GM19099 (cell line): Measurements from ENCODE around the gene CCL15.

Source experiments
- POLR2A ChIP-seq: IDR thresholded peaks from 3 replicates; pipeline ENCODE4 v1.6.1; 2011; ENCODE audit warnings: low read depth; ENCODE audit not compliant: insufficient read length; ENCODE audit errors: extremely low read depth

The CCL15 gene

DNA sequence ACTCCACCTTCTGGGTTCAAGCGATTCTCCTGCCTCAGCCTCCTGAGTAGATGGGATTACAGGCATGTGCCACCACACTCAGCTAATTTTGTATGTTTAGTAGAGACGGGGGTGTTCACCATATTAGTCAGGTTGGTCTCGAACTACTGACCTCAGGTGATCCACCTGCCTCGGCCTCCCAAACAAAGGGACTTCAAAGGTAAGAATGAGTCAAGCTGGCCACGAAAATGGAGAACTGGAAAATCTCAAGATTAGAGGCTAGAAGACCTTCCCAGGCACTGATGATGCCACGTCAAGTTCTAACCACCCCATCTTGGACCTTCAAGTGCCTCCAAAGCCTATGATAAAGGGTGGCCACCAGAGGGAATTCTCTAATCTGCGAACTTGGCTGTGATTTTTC lies 1.3 kb upstream of the CCL15 start:
- TF ChIP-seq POLR2A: no peak

DNA sequence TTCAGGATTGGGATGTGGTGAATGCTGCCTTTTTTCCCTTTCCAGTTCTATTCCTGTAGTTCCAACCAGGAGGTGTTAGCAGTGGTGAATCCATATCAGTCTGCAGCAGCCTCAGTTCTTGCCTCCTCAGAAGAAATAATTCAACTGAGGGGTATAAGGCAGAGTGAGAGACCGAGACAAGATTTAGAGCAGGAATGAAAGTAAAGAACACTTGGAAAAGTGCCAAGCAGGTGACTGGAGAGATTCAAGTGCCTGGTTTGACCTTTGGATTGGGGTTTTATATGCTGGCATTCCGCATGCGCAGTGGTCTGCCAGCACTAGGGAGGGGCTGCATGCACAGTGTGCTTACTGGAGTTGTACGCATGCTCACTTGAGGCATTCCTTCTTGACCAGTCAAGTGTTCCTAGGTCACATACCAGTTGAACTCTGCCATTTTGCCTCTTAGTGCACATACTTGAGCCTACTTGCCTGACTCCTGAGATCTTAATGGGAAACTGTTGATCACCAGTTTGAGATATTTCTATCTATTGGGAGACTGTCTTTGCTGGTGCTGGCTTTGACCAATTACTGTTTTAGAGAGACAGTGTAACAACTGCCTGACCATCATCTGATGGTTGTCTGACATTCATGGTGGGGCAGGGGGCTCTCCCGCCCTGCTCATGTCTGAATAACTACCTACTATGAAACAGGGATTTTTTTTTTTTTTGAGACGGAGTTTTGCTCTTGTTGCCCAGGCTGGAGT lies 680 bp upstream of the CCL15 start:
- no peak for TF ChIP-seq POLR2A

DNA sequence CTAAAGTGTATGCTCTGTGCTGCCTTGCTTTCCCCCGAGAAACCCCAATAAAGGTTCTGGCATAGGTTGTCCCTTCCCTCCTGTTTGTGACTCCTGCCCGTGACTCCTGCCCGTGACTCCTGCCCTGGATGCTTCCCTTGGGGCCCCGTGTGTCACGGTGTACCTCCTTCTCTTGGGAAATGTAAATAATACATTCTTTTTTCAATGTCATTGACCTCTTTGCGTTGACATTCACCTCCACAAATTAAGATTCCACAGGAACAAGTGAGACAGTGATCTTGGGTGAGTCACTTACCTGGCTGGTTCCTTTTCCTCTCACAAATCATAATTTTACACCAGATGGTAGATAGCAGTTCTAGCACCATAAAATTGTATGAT lies 632 bp downstream of the CCL15 start:
- no peak for TF ChIP-seq POLR2A

DNA sequence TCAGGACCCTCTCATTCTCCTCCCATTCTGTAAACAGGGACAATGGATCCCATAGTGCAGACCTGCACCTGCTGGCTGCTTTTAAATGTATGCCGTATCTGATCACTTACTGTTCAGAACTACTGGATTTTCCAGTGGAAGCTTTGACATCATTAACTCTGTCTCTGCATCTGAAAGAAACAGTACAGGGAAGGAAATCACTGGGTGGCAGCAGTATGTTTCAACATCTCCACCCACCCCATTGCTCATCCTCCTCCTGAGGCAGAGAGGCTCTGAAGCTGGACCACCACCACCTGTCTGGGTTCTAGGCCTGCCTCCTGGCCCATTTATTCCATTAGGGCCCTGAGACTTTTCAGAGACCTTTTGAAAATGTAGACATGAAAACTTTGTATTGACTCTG lies 2.6 kb downstream of the CCL15 start:
- TF ChIP-seq POLR2A: no peak

DNA sequence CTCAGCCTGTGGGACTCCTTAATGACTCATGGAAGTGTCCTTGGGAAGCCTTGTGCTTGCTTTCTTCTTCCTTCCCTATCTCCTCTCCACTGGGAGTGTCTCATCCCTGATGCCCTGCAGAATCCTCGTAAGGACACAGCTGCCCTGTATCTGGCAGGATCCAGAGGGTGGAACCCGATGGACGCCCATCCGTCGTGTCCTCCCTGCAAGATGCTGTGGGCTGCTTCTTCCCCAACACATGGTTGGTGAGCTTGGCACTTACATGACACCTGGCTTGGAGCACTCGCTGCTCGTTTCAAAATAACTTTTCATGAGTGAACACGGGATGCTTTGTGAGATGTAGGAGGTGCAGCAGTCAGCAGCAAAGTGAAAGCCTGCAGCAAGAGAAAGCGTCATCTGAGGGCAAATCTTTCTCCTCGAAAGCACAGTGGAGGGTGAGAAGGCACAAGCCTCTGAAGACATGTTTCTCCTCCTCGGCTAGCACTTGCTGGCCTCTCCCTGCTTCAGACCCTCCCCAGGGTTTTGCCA lies 3.3 kb downstream of the CCL15 start:
- TF ChIP-seq POLR2A: no peak

DNA sequence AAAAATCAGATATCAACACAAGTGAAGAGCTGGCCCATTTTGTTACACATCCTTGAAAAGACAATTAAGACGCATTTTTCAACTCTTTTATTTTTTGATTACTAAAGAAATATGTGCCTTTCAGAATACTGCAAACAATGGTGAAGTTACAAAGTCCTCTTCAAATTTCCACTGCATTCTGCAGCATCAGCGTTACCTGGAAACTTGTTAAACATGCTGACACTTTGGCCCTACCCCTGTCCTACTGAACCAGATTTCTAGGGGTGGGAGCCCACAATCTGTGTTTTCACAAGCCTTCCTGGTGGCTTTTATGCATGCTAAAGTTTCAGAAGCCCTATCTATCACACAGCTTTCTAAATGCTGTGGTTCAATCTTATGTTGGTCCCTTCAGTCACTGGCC lies 10.3 kb downstream of the CCL15 start:
- TF ChIP-seq POLR2A: no peak

DNA sequence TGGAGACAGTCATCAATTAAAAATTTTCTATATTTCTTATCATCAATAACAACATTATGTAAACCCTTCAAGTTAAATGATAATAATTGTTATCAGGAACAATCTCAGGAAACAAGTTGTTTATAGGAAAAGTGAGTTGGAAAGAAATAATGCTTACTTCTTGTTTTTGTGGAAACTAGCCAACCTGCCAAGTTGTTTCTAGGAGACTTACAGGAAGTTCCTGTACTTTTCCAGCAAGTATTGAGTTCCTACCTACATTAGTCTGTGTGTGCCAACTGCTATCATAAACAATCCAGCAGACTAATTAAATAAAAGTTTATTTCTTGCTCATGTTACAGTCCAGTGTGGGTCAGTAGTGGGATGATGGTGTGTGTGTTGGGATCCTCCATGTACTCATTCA lies 13.2 kb downstream of the CCL15 start:
- no peak for TF ChIP-seq POLR2A

DNA sequence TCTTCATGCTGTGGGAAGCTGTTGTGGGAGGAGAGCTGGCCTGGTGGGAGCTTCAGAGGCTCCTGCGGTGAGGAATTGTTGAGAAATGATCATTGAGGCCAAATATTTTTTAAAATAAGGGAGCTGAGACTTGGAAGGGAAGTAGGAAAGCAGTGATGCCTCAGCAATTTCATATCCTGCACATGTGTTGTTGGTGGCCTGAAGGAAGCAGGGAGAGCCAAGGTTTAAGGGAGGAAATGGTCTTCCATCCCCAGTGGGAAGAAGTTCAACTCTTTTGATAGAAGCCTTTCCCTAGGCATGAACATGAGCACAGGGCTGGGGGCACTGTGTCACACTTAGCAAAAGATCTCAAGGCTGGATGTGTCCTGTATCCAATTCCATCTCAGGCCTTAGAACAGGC lies 14.7 kb downstream of the CCL15 start, which contains the start of gene CCL14:
Gene CCL14 (minus strand): TSS at position 87 of the 400 bp plus-strand sequence. CDS start 80 bp downstream, at position 7.
- TF ChIP-seq POLR2A: no peak

DNA sequence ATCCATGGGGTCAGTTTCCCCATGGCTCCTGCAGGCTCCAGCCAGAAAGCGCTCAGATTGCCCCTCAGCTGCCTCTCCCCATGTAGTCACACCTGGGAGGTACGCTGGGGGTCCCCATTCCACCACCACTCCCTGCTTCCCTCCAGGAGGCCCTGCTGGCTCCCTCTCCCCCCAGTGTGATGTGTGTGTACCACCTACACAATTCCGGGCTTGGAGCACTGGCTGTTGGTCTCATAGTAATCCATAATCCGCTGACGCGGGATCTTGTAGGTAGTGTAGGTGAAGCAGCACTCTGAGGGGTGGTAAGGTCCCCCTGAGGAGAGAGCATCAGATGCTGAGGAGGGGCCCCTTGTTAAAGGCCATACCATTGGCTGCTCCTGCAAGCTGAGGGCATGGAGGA lies 17.2 kb downstream of the CCL15 start:
- no peak for TF ChIP-seq POLR2A

DNA sequence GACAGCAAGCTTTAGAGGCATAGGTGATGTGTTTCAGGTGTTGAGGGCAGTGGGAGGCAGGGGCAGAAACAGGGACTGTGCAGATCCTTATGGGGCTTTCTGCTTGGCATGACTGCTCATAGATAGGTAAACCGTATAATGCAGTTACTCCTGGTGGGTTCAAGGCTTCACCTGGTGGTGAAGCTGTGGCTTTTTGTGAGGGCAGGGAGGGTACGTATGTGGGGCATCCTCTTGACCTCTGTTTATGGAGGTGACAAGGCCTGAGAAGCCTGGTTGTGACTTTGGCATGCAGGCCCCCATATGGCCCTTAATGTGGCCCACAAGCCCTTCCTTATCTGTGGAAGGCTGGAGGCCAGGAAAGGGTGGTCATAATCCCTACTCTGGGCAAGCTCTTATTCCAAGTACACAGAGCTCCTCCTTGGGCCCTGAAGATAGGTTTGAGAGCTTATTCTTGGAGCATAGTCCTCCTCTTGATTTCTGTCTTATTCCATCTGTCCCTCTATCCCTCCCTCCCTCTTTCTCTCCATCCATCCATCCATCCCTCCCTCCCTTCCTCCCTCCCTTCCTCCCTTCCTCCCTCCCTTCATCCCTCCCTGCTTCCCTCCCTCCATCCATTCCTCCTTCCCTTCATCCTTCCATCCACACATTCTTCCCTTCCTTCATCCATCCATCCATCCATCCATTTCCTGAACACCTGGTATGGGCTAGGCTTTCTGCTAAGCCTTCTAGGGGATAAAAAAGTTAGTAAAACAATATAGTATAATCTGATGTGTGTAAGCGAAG lies 18.8 kb downstream of the CCL15 start:
- TF ChIP-seq POLR2A: no peak

DNA sequence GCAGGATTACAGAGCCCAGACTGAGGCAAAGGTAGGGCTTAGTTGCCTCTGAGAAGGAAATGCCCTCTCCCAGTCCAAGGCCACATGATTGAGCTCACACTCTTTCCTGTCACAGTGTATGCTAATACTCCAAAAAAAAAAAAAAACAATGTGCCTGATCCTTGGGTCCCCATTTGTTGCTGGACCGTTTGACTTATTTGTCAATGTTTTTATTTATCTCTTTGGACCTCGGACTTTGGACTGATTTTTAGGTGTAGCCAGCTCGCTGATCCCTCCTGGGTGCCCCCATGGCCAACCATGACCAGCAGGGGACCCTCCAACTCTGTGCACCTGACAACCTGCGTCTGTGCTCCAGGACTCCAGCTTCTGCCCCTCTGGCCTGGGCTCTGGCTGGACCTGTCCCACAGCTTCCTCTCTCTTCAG lies 19.4 kb downstream of the CCL15 start:
- TF ChIP-seq POLR2A: no peak

DNA sequence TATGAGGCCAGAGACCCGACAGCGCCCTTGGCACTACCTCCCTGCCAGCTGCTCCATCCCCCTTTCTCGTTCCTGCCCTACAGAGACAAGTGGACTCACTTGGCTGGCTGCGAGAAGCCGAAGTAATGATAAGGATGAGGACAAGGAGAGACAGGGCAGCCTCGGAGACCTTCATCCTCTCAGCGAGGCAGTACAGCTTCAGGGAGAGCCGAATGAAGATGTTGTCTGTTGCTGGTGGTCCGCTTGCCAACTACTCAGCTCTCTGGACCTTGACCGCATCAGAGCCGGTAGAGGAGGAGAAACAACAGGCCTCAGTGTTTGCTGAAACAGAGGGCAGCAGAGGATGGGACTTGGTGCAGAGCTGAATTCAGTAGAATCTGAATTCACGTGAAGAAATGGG lies 20.1 kb downstream of the CCL15 start, which contains the start of gene CCL16:
Gene CCL16 (minus strand): TSS at position 252 of the 400 bp plus-strand sequence. CDS start 77 bp downstream, at position 175.
- TF ChIP-seq POLR2A: no peak

DNA sequence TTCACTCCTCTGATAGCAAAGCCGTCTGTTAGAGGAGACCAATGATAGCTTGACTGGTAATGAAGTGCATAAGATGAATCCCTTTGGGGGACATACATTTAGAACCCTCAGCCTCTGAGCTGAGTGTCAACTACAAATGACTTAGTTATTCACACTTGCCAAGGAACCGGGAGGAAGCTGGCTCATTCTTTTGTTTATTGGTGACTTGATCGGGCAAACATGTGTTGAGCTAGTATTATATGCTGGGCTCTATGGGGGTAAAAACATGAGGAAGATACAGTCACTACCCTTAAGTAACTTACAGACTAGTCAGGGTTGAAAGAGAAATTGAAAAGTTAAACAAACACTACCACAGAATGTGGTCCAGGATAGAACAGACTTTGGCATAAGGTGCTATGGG lies 23.0 kb downstream of the CCL15 start:
- TF ChIP-seq POLR2A: no peak

DNA sequence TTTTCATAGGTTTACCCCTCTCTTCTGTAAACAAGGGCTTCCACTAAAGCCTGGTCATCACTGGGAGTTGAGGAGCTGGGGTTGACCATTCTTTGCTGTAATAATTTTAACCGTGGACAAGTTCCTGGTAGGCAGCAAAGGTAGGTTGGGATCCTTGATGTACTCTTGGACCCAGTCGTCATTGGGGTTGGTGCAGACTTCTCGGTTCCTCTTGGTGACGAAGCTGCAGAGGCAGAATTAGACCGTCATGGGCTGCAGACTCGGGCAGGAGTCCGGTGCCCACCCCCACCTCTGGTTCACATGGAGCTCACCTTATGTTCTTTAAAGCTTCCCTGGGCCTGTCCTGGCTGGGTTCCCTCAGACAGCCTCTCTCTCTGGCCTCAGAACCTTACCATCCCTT lies 23.8 kb downstream of the CCL15 start:
- TF ChIP-seq POLR2A: no peak

DNA sequence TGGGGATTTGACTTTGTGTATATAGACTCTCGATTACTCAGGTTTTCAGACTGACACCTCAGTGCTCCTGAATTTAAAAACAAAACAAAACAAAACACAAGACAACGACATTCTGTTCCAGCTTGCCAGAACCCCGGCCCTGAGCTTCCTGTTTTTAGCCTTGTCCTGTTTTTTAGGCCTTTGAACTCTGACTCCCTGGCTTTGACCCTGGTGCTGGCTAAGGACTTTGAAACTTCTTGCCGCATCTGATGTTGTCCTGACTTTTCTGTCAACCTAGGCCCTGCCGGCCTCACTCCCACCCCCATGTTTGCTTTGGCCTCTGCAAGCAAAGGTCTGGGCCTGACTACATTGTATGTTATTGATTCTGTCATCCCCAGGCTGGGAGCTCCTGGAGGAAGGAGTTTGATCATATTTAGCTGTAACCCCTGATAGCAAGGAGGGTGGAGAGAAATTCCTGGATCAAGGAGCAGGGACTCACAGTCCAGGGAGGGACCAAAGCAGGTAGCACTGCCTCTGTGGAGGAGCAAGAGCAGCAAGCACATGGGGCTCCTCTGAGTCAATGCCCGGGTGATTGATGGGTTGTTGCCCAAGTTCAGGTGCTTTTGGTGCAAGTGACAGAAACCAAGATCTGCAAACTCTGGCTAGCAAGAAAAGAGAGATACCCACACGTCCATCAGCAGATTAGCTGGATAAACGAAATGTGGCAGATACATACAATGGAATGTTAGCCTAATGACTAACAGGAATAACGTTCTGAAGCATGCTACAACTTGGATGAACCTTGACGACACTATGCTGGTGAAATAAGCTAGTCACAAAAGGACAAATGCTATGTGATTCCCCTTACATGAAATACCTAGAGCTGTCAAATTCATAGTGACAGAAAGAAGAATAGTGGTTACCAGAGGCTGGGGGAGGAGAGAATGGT lies 27.8 kb downstream of the CCL15 start:
- TF ChIP-seq POLR2A: no peak

DNA sequence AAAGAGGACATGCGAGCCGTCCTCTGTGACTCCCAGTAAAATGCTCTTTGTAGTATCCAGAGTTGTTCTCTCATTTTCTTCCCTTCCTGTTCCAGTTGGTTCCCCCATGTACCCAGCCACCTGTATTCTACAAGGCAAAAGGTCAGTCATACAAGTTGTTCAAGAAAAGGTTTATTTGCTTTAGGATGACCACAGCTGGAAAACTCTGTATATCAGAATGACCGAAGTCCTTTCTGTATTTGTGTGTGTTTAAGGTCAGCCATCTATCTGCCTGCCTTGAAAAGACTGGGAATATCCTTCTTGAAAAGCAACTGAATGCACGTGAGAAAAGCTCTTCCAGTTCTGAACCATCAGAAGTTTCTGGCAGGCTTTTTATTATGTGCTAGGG lies 28.4 kb downstream of the CCL15 start:
- TF ChIP-seq POLR2A: no peak

DNA sequence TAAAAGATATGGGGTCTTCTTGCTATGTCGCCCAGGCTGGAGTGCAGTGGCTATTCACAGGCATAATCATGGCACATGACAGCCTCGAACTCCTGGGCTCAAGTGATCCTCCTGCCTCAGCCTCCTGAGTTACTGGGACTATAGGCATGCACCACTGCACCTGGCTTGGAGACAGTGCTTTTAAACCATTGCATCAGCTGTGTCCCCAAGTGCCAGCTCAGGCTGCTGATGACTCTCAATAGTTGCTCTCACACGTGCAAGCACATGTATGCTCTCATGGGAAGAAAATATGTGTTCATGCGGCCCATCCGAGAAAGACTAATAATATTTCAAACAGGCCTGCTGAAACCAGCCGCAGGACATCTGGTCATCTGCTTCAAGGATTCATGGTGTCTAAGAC lies 28.8 kb downstream of the CCL15 start:
- no peak for TF ChIP-seq POLR2A
